Astrocyte (in vitro differentiated cells and primary cell): ENCODE measurements around the gene RAB14. TPM values are rescaled to one million over a fixed set of nuclear protein-coding genes. Genes with fewer than 3 reads are reported as not detected.

Experiments used
- DNase-seq: peaks from one replicate; pipeline ENCODE4 v3.0.0-alpha.2; 2010; ENCODE audit warnings: low read depth
- FAIRE-seq: peaks from 2 replicates; lab custom pipeline; 2011; peaks lifted over from hg19 to GRCh38; lab: Jason Lieb, UNC
- H2AFZ ChIP-seq: 2 replicates; pipeline ENCODE4 v1.6.0; 2012; ENCODE audit warnings: low read depth, low read length, inconsistent platforms
- H3K27ac ChIP-seq: 2 replicates; pipeline ENCODE4 v1.5.1; 2011; ENCODE audit warnings: low read depth, low read length, inconsistent platforms
- H3K27me3 ChIP-seq: 2 replicates; pipeline ENCODE4 v1.6.0; 2011; ENCODE audit warnings: low read length, inconsistent platforms; ENCODE audit not compliant: insufficient read depth
- H3K36me3 ChIP-seq: 2 replicates; pipeline ENCODE4 v1.5.1; 2011; ENCODE audit warnings: low read length, inconsistent platforms; ENCODE audit not compliant: insufficient read depth
- H3K4me1 ChIP-seq: 2 replicates; pipeline ENCODE4 v1.5.1; 2011; ENCODE audit warnings: low read length, inconsistent platforms; ENCODE audit not compliant: insufficient read depth
- H3K4me2 ChIP-seq: 2 replicates; pipeline ENCODE4 v1.6.0; 2012; ENCODE audit warnings: low read length, inconsistent platforms
- H3K4me3 ChIP-seq: 2 replicates; pipeline ENCODE4 v1.5.1; 2011; ENCODE audit warnings: low read depth, mild to moderate bottlenecking, low read length, inconsistent platforms; ENCODE audit not compliant: insufficient read depth
- H3K79me2 ChIP-seq: 2 replicates; pipeline ENCODE4 v1.6.0; 2012; ENCODE audit warnings: mild to moderate bottlenecking, low read length, inconsistent platforms; ENCODE audit not compliant: insufficient read depth
- H3K9ac ChIP-seq: 2 replicates; pipeline ENCODE4 v1.6.0; 2012; ENCODE audit warnings: mild to moderate bottlenecking, low read length, inconsistent platforms
- H3K9me3 ChIP-seq: 2 replicates; pipeline ENCODE4 v1.5.1; 2012; ENCODE audit warnings: low read depth, mild to moderate bottlenecking, low read length, inconsistent platforms; ENCODE audit not compliant: insufficient read depth
- H4K20me1 ChIP-seq: 2 replicates; pipeline ENCODE4 v1.6.0; 2012; ENCODE audit warnings: low read length, inconsistent platforms; ENCODE audit not compliant: insufficient read depth
- H3K27ac Mint-ChIP-seq: one replicate; pipeline ENCODE4 v1.8.0; 2021; ENCODE audit warnings: mild to moderate bottlenecking, mixed read lengths; ENCODE audit not compliant: unreplicated experiment
- H3K27me3 Mint-ChIP-seq: one replicate; pipeline ENCODE4 v1.8.0; 2021; ENCODE audit warnings: low read depth, mixed read lengths; ENCODE audit not compliant: unreplicated experiment
- H3K36me3 Mint-ChIP-seq: one replicate; pipeline ENCODE4 v1.8.0; 2021; ENCODE audit warnings: low read depth, mixed read lengths; ENCODE audit not compliant: unreplicated experiment
- H3K4me1 Mint-ChIP-seq: one replicate; pipeline ENCODE4 v1.8.0; 2021; ENCODE audit warnings: low read depth, mixed read lengths; ENCODE audit not compliant: unreplicated experiment
- H3K4me3 Mint-ChIP-seq: one replicate; pipeline ENCODE4 v1.8.0; 2021; ENCODE audit warnings: mild to moderate bottlenecking, moderate library complexity, mixed read lengths; ENCODE audit not compliant: unreplicated experiment
- H3K9me3 Mint-ChIP-seq: one replicate; pipeline ENCODE4 v1.8.0; 2021; ENCODE audit warnings: mild to moderate bottlenecking, mixed read lengths; ENCODE audit not compliant: unreplicated experiment
- EZH2 ChIP-seq: IDR thresholded peaks from 2 replicates; pipeline ENCODE4 v1.6.1; 2012; ENCODE audit warnings: mild to moderate bottlenecking, low read length, inconsistent platforms; ENCODE audit not compliant: insufficient read depth
- total RNA-seq: library from RNA; stranded (reverse); gene quantifications from 2 replicates; pipeline ENCODE4 v1.2.1, GENCODE V29; 2021
- TF ChIP-seq, protein P1 (sequence below): IDR thresholded peaks from 2 replicates; pipeline ENCODE4 v1.5.1; 2011; ENCODE audit warnings: low read depth, mild to moderate bottlenecking, inconsistent platforms, low read length, moderate library complexity; ENCODE audit not compliant: insufficient read depth

Gene RAB14
- total RNA-seq, 1 donor from 2014 or later: 72.1 TPM

DNA sequence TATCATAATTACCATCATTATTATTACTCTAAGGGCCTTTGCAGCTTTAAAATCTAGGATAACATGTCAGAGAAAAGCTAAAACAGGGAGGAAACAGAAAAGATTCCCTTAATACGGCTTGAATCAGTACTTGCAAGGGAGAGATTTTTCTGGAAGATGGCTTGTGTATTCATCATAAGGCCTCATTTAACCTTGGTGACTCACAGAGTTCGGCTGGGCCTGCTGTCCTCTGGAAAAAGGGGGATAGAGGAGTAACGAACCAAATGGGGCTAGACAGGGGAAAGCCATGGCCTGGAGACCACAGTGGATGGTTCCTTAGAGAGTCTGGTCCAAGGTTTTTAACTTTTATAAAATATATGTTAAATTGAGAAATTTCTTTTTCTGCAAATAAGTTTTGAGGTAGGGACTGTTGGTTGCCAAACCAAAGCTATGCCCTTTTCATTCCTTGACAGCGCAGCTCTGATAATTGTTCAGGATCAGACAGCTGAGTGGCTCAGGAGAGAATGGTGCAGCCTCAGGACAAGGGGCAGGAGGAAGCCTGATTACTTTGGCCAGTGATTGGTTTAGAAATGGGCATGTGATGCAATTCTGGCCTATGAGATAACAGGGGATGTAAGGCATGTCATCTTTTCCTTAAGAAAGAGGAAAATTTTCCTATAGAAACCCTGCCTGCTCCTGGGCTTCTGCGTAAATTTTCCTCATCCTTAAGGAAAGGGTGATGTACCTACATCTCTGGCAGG, 40.7 kb upstream of the RAB14 start:
- Histone ChIP-seq H3K9ac (no peak overlapping the region), H3K36me3 (no peaks in the 10 kb centered on the region), H2AFZ (no peak overlapping the region), H3K4me3 (no peak overlapping the region), H3K4me1 (peaks cover 14% of the 10 kb centered on the region), H3K9me3 (no peaks in the 10 kb centered on the region), H4K20me1 (no peaks in the 10 kb centered on the region), H3K4me2 (no peak overlapping the region), H3K27ac (no peak overlapping the region), H3K27me3 (no peaks in the 10 kb centered on the region), H3K79me2 (no peaks in the 10 kb centered on the region)
- DNase-seq (peak; percentile 82), FAIRE-seq (no peak)
- no peak overlapping the region for H3K27ac Mint-ChIP-seq
- peaks cover 8% of the 10 kb centered on the region for H3K9me3 Mint-ChIP-seq
- H3K4me1 Mint-ChIP-seq: peaks cover 20% of the 10 kb centered on the region
- peaks cover 7% of the 10 kb centered on the region for H3K36me3 Mint-ChIP-seq
- H3K4me3 Mint-ChIP-seq: no peak overlapping the region
- TF ChIP-seq EZH2: no peak
- TF ChIP-seq, protein P1, sequence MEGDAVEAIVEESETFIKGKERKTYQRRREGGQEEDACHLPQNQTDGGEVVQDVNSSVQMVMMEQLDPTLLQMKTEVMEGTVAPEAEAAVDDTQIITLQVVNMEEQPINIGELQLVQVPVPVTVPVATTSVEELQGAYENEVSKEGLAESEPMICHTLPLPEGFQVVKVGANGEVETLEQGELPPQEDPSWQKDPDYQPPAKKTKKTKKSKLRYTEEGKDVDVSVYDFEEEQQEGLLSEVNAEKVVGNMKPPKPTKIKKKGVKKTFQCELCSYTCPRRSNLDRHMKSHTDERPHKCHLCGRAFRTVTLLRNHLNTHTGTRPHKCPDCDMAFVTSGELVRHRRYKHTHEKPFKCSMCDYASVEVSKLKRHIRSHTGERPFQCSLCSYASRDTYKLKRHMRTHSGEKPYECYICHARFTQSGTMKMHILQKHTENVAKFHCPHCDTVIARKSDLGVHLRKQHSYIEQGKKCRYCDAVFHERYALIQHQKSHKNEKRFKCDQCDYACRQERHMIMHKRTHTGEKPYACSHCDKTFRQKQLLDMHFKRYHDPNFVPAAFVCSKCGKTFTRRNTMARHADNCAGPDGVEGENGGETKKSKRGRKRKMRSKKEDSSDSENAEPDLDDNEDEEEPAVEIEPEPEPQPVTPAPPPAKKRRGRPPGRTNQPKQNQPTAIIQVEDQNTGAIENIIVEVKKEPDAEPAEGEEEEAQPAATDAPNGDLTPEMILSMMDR: no peak
- peaks cover 7% of the 10 kb centered on the region for H3K27me3 Mint-ChIP-seq

DNA sequence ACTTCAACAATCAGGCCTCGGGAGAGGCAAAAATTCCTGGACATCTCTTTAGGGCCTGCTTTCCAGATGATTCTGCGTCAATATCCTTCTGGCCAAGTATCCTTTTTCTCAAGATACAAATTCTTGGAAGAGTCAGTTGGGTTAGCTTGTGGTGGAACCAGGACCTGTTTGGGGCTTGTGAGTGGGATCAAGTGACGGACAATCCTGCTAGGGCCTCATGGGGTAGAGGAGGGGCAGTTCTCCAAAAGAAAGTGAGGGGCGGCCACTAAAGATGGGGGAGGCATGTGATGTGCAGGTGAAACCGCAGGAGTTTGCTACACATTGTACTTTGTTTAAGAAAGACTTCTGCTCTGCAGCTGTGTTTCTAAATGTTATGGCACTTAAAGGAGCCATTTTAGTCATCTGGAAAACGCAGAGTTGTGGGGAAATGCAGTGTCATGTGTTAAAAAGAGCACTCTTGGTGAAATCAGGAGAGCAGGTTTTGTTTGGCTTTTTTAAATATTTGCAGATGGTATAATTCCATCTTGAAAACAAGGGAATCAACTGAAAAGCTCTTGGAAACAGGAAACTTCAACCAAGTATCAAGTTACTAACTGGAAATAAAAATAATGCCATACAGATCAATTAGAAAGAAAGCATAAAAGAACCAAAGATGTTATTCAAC, 38.9 kb upstream of the RAB14 start:
- Histone ChIP-seq H3K27ac (no peak overlapping the region), H3K27me3 (no peaks in the 10 kb centered on the region), H3K4me3 (no peak overlapping the region), H3K4me2 (no peak overlapping the region), H3K79me2 (no peaks in the 10 kb centered on the region), H3K36me3 (no peaks in the 10 kb centered on the region), H4K20me1 (no peaks in the 10 kb centered on the region), H3K4me1 (peaks cover 4% of the 10 kb centered on the region), H3K9ac (no peak overlapping the region), H2AFZ (no peak overlapping the region), H3K9me3 (no peaks in the 10 kb centered on the region)
- TF ChIP-seq EZH2: no peak
- TF ChIP-seq, protein P1: no peak
- Mint-ChIP-seq H3K36me3 (peaks cover 7% of the 10 kb centered on the region), H3K9me3 (peaks cover 8% of the 10 kb centered on the region), H3K4me1 (peaks cover 11% of the 10 kb centered on the region), H3K27ac (no peak overlapping the region), H3K4me3 (no peak overlapping the region), H3K27me3 (peaks cover 8% of the 10 kb centered on the region)
- FAIRE-seq (no peak), DNase-seq (no peak)

GRCh38 chr9:121239851-121240250, 38.2 kb upstream of the RAB14 start:
- Histone ChIP-seq H3K36me3 (no peaks in the 10 kb centered on the region), H3K4me1 (peaks cover 4% of the 10 kb centered on the region), H3K27me3 (no peaks in the 10 kb centered on the region), H3K4me3 (no peak overlapping the region), H3K9me3 (no peaks in the 10 kb centered on the region), H4K20me1 (no peaks in the 10 kb centered on the region), H3K4me2 (no peak overlapping the region), H3K79me2 (no peaks in the 10 kb centered on the region), H3K27ac (no peak overlapping the region), H2AFZ (no peak overlapping the region), H3K9ac (no peak overlapping the region)
- peaks cover 11% of the 10 kb centered on the region for H3K4me1 Mint-ChIP-seq
- no peak overlapping the region for H3K27ac Mint-ChIP-seq
- DNase-seq (no peak), FAIRE-seq (no peak)
- peaks cover 11% of the 10 kb centered on the region for H3K36me3 Mint-ChIP-seq
- peaks cover 8% of the 10 kb centered on the region for H3K9me3 Mint-ChIP-seq
- H3K27me3 Mint-ChIP-seq: peaks cover 8% of the 10 kb centered on the region
- TF ChIP-seq EZH2: no peak
- TF ChIP-seq, protein P1: no peak
- no peak overlapping the region for H3K4me3 Mint-ChIP-seq
